M059J (cell line): Measurements from ENCODE around the gene TBC1D4. TPM values are rescaled to one million over a fixed set of nuclear protein-coding genes. Genes with fewer than 3 reads are reported as not detected.
A peak's percentile ranks its signal among the peaks of the same experiment; 100 is the strongest.

ENCODE experiments used
- DNase-seq: peaks from one replicate; pipeline ENCODE4 v3.0.0-alpha.2; 2012; ENCODE audit warnings: low read depth
- total RNA-seq: library from RNA; depleted of rRNA; stranded (reverse); fragments of >200 nt; shearing (Covaris generic); gene quantifications from 2 replicates; pipeline ENCODE4 v1.2.3, GENCODE V29; 2014

The TBC1D4 gene
- total RNA-seq, 1 experiment from 2014 or later: 9.9 TPM

DNA sequence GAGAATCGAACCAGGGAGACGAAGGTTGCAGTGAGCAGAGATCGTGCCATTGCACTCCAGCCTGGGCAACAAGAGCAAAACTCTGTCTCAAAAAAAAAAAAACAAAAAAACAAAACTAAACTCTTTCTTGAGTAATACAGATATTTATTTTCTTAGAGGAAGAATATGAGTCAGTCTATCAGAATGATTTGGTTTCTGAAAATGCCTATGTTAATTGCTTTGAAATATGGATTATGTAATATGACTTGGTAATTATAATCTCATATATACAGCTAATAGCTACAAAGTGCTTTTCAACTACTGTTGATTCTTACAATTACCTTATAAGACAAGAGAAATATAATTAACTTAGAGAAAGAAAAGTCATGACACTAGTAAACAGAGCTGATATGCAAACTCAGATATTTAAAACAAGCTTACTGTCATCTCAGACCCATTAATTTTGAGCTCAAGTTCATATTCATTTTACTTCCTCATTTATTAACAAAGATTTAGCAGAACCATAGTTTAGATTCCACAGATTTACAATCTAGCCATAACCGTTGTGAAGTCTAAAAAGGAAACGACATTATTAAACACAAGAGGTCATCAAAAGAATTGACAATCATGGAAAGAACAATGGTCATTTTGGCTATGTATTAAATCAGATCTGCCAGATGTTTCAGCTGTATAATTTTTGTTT lies 88.0 kb downstream of the TBC1D4 start:
- DNase-seq: no peak

DNA sequence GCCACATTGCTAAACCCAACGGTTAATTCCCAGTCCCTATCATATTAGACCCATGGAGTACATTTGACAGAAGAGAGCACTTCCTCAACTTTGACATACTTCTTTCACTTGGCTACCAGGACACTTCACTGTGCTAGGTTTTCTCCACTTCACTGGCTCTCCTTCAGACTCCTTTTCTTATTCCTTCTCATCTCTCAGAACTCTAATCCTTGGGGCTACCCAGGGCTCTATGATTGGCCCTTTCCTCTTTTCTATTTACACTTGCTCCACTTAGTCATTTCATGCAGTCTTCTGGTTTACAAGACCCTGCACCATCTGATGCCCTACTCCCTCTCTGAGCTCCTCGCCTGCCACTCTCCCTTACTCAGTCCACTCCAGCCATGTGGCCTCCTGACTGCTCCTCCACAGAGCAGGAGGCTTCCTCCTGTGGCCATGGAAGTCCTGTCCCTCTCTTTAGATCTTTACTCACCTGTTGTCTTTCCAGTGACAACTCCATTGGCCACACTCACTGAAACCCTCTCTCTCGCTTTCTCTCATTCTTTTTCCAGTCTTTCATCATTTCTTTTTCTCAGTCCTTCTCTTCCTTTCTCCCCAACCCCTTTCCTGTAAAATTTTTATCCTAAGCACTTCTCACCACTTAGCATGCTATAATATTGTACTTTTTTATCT lies 90.4 kb downstream of the TBC1D4 start:
- DNase-seq: peak; percentile 12

DNA sequence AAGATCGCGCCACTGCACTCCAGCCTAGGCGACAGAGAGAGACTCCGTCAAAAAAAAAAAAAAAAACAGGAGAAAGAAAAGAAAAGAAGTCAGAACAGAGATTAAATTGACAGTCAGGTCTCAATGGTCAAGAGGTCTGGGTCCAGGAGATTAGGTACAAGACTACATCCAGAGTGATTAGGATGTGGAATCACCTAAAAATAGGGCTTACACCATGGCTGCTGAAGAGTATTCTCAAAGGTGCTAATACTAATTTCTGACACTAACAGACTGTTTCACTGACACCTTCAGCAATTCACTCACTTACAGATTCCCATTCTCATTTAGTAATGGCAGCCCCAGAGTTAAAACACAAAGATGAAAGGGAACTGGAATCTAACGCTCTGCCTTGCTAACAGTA lies 91.7 kb downstream of the TBC1D4 start:
- no peak for DNase-seq

DNA sequence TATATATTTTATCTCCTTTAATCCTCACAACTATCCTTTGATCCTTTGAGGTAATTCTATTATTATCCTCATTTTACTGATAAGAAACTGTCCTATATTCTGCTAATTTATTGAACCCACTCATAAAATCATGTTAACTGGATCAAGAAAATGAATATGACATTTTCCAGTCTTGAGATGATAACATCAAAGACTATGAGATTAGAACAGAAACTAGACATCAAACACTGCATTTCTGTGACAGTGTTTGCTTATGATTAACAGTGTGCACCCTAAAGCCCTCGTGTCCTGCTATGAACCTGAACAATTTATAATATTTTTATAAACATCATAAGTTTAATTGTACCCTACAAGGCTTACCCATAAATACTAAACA lies 96.3 kb downstream of the TBC1D4 start:
- DNase-seq: no peak

DNA sequence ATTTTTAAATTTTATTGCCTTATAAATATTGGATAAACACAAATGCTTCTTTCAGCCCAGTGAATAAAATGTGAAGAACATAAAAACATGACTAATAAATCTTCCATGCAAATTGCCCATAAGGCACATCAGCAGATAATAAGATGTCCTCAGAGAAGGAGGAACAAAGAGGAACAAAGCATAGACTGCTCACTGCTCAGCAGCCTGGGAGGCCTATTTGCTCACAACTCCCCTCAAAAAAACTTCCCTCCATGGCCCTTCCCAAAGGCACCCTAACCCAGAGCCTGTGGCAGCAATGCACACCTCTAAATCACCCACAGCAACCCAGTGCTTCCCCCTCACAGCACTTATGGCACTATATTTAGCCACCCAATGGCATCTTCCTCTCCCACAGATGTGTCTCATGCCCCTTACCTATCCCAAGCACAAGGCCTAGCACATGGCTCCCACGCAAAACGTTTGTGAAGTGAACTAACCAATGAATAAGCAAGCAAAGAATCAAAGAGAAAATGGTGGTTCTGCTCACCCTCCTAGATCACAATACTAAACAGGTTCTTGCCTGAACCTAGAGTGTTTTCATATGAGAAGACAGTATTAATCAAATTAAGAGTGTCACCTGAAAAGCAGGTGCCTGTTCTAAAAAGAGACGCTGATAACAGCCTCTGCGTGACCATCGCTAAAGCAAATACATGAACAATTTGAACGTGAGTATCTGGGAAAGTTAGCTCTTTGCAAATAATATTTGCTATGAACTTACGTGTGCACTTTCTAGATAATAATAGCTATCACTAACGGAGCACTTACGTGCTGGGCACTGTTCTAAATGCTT lies 96.9 kb downstream of the TBC1D4 start:
- DNase-seq: no peak

DNA sequence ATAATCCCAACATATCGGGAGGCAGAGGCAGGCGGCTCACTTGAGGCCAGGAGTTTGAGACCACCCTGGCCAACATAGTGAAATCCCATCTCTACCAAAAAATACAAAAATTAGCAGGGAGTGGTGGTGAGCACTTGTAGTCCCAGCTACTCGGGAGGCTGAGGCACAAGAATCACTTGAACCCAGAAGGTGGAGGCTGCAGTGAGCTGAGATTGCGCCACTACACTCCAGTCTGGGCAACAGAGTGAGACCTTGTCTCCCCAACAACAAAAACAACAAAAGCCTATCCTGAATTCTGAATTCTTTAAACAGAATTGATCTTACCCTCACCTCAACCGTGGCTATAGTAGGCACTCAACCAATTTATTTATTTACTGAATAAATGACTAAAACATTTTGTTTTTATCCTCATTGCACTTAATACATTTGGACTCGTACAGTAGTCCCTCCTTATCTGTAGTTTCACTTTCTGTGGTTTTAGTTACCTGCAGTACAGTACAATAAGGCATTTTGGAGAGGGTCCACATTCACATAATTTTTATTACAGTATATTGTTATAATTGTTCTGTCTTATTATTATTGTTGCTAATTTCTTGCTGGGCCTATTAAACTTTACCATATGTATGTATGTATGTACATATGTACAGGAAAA lies 98.8 kb downstream of the TBC1D4 start:
- no peak for DNase-seq

DNA sequence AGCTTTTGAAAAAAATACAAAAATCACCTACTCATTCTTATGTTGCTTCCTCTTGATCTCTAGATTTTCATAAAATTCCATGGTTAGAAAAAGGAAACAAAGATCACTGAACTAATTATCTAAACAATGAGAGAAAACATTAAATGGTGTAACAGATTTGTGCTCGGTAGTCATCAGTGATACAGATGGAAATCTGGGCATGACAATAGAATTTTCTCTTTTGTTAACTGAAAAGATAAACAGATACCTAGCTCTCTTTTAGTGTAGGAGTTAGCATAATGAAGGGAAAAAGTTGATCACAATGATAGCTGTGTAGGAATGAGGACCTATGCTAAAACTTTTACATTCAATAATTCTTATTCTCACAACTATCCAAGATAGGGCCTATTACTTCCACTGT lies 103.7 kb downstream of the TBC1D4 start:
- no peak for DNase-seq

DNA sequence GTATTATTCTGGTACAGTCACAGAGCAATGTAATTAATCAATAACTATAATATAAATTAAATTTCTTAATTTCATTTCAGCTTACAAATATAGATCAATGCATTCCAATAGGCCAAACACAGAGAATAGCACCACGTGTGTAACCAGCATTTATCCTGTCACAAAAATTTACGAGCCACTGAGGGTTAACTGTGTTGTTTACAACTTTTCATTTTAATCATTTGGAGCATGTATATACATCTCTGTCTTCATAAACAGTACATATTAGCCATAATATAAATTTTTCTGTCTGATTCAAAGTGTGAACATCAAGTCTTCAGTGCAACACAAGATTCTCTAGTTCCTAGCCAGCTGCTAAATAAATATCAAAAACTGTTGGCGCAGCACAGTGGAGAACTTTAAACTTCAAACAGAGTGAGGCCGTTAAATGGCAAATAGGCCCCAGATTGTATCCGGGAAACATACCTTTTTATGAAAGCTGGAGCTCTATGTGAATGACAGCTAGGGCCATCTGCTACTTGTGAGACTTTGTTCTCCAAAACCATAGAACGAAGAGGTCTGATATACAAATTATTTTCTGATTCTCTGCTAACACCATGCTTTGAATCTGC lies 105.1 kb downstream of the TBC1D4 start:
- DNase-seq: no peak

DNA sequence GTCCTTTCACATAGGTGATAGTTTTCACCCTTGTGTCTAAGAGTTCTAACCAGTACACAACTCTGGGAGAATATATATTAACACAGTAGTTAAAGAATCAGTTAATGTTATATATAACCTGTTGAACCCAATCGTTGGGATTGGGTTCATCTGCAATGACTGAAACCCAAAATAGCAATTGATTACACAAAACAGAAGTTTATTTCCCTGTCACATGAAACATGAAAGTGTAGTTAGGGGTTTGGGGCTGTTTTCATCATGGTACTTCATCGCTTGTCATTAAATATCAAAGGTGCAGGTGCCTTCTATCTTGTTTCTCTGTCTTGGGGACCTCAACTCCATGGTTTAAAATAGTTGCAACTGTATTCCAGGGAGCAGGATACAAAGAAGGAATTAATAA lies 106.6 kb downstream of the TBC1D4 start:
- no peak for DNase-seq

DNA sequence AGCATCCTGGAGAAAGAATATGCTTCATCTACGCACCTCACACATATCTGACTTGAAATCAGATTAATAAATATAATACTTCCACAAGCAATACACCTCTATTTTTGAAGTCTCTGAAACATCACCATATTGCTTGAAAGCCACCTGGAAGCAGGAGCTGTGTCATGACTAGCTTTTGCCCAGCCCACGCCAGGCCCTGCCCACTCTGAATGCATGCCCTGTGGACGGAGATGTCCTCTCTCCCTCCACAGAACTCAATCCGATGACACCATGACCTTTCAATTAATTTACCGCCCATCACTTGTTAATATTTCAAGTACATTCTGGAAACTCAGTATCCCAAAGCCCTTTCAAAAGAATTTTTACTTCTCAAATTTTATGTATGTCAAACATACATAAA lies 108.0 kb downstream of the TBC1D4 start:
- no peak for DNase-seq

DNA sequence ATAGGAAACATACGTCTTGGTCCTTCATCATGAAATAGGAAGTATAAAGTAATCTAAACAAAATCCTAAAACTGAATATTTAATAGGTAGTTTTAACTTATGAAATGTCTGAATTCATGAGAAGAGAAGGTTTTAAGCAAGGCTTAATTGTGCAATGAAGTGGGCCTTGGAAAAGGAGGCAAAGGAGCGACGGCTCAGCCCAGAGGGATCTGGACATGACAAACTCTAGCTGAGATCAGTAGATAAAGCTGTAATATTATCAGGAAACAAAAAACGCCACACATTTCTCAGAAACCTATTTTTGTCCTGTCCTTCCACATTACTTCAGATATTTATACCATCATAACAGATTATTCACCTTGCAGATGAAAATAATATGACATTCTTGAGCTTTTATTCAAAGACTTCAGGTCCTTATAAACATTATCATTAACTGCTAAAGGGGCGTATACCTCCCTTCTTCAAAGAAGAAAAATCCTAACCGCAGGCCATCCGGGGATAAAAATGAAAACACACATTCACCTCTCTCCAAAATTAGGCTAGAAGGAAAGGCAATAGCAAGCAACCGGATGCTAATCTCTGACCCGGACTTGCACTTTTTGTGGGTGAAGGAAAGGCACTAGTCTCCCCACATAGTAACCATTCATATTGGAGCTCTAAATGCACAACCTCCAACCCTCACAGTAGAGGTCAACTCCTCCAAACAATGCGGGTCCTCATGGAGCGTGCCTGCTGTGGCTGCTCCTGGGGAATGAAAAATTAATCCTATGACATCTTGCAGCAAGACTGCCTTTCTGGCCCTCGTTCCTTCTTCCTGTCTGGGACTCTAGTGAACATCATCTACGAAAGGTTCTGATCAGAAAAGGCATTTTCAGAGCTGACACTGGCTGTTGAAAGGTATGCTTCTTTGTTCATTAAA lies 108.8 kb downstream of the TBC1D4 start:
- DNase-seq: no peak

DNA sequence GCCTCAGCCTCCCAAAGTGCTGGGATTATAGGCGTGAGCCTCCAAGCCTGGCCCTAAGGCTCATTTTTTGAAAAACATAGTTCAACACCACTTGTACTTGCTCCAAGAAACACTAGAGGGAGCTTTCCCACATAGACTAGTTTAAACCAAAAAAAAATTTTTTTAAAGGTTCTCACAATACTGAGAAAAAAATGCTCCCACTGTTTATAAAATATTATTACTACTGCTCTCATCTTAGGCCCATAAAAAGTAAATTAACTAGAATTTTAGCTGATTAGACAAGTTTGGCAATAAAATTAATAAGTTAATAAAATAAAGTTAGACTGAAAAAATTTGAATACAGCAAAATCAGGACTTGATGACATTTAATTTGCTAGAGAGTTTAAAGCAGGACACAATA lies 109.5 kb downstream of the TBC1D4 start:
- peak; percentile 55 for DNase-seq

DNA sequence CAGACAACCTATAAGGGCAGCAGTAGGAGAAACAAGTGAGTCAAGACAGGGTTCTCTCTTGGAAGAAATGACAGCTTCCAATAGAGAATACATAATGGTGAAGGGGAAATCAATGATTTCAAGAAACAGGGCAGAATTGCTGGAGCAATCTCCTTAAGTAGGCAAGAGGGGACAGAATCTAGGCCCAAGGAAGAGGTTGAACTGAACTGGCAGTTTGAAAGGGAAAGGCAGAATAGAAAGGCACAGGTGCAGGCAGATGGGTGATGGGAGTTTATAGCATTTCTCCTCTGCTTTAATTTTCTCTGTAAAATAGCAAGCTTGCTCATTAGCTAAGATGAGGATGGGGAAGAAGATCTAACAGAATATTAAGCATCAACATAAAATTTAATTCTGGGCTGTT lies 110.8 kb downstream of the TBC1D4 start:
- DNase-seq: no peak

DNA sequence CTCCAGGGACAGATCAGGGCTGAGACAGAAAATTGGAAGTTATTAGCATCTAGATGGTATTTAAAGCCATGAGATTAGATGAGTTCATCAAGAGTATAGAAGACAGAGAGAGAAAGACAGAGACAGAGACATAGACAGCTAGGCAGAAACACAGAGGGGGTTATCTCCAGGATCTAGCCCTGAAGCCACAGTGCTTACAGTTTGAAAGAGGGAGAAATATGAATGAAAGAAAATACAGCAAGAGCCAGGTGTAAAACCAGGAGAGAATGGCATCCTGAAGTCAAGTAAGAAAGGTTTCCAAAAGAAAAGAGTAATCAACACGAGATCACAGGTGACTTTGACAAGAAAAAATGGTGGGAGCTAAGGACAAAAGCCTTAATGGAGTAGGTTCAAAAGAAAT lies 111.2 kb downstream of the TBC1D4 start:
- no peak for DNase-seq

DNA sequence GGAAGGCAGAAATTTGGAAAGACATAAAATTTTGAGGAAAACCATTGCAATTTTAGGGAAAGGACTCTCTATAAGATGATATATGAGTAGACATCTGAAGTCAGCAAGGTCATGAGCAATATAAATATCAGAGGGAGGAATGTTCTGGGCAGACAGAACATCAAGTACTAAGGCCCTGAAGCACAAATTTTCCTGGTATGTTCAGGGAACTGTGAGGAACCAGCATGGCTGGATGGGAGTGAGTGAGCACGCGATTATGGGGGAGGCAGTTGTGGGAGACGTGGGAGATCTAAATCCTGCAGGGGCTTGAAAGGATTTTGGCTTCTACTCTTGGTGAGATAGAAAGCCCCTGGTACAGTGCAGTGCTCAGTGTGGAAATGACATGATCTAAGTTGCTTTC lies 112.0 kb downstream of the TBC1D4 start:
- no peak for DNase-seq

DNA sequence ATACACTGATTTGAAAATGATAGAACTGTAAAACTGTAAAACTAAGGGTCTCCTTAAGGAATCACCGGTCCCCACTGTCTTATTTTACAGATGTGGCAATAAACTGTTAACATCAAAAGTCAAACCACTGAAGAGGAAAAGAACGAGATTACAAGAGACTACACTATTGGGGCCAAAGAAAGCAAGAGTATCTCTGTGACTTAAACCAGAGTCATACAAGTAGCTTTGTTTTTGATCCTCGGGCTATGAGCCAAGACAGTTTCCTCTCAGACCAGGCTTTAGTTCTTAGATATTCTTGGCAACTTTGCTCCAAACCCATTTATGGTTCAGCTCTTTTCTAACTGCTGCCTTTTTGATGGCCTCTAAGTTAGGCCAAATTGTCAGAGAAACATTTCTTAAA lies 113.8 kb downstream of the TBC1D4 start:
- DNase-seq: peak; percentile 82

DNA sequence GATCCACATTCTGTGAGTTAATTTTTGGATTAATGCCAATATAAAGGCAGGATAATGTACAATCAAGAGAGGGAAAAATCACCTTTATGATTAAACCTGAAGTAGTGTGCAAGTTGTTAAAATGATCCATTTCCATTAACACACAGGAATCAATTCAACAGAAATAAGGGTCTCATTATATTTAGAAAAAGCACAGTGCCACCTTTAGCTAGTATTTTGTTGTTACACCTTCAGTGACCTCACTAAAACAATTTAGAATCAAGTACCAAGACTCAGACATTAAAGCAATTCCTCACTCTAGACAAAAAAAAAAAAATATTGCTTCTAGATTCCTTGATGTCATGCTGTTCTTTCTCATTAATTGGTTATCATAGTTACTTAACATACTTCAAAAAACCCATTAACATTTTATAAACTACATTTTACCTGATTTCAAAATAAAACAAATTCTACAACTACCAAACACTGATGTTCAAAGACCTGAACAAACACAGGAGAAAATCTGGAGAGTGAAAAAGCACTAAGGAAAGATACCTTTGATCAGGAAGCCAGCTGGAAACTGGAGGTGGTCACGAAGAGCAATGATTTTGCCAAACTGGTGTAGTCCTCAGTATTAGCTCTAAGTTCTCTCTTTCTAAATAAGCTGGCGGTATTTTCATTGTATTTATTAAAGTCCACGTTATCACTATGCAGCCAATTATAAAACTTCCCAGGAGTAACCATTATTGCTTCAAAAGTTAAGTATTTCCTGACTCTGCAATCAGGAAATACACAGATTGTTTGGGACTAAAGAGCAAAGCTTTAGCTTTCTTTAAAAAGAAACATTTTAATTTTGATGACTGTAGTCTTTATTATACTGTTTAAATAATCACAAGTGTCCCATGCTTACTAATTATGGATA lies 115.3 kb downstream of the TBC1D4 start:
- no peak for DNase-seq

DNA sequence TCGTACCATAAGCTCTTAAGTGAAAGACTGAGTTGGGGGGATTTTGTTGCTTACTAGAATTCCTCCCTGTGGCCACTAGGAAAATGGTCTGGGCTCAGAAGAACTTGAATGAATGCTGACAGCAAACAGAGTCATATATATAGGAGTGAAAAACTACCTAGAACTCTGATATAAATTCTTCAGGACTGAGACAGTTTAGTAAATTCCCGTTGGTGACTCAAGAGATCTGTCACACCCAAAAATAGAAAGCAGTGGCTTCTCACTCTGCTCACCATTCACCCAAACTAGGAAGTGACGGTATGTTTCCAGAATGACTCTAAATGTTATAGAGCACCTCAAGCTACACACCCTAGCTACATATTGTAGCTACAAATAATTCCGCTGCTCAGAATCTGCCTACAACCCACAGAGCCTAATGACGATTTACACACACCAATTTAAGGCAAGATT lies 116.2 kb downstream of the TBC1D4 start:
- DNase-seq: peak; percentile 93

DNA sequence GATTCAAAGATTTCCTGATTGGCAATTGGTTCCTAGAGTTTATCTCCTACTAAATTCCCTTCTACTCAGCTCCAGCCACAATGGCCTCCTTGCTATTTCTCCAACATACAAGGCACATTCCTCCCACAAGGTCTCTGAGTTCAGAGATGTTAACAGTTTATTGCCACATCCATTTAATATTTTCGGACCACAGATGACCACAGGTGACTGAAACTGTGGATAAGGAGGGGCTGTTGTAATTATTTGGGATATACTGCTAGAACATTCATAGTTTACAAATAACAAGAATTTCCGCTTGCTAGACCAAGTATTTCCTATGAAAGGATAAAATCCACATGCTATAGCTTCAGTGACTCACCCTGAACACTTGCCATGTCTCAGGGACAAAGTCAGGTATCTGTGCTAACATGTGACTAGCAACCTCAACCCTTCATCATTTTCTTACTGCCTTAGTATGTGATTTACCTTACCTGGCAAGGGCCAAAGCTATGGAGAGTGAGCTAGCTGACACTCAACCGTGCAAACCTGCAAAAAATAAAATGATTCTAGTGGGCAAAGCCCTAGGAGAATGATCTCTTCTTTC lies 117.7 kb downstream of the TBC1D4 start:
- DNase-seq: peak; percentile 34
